Breast epithelium (tissue), 3 donors: ENCODE results near the gene KIR2DL3.
"Not testable (repeated sequence)": the region's sequence is repeated elsewhere in the genome, so short reads cannot be mapped to it uniquely, and the experiment has no call there.

Experiments
- POLR2A ChIP-seq: fragments of 450-650 bp; IDR thresholded peaks from one replicate; pipeline ENCODE4 v1.6.1; 2016; ENCODE audit warnings: antibody characterized with exemption, mild to moderate bottlenecking, moderate library complexity
- POLR2AphosphoS5 ChIP-seq, 3 donors: sonication (generic); formaldehyde crosslinking; IDR thresholded peaks; one replicate each; pipeline ENCODE4 v1.6.1; 2017; ENCODE audit warnings: antibody characterized with exemption in 3 of 3
- TF ChIP-seq, protein P1 (sequence below), 3 donors: fragments of 450-650 bp; IDR thresholded peaks; one replicate each; pipeline ENCODE4 v1.5.1; 2016 to 2017; ENCODE audit warnings: antibody characterized with exemption in 3 of 3, mild to moderate bottlenecking in 3 of 3, moderate library complexity in 3 of 3

GRCh38 chr19:54769646-54770045 lies 31.3 kb downstream of the KIR2DL3 start, which contains the start of gene KIR2DL1:
- TF ChIP-seq POLR2A; POLR2AphosphoS5 (IDR thresholded peaks at IDR 0.05): not testable (repeated sequence)
- TF ChIP-seq, protein P1, sequence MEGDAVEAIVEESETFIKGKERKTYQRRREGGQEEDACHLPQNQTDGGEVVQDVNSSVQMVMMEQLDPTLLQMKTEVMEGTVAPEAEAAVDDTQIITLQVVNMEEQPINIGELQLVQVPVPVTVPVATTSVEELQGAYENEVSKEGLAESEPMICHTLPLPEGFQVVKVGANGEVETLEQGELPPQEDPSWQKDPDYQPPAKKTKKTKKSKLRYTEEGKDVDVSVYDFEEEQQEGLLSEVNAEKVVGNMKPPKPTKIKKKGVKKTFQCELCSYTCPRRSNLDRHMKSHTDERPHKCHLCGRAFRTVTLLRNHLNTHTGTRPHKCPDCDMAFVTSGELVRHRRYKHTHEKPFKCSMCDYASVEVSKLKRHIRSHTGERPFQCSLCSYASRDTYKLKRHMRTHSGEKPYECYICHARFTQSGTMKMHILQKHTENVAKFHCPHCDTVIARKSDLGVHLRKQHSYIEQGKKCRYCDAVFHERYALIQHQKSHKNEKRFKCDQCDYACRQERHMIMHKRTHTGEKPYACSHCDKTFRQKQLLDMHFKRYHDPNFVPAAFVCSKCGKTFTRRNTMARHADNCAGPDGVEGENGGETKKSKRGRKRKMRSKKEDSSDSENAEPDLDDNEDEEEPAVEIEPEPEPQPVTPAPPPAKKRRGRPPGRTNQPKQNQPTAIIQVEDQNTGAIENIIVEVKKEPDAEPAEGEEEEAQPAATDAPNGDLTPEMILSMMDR (IDR thresholded peaks at IDR 0.05): not testable (repeated sequence)
